K562 (cell line): ENCODE data around the gene ANKRD65. TPM values are rescaled to one million over a fixed set of nuclear protein-coding genes. Genes with fewer than 3 reads are reported as not detected.

Source experiments
- BDP1 ChIP-seq: IDR thresholded peaks from 3 replicates; pipeline ENCODE4 v1.6.1; 2011; ENCODE audit not compliant: insufficient read length, insufficient read depth
- ESRRA ChIP-seq: fragments of 450-650 bp; IDR thresholded peaks from 2 replicates; pipeline ENCODE4 v1.6.1; 2014; ENCODE audit warnings: low read depth, mild to moderate bottlenecking, moderate library complexity, borderline replicate concordance
- FIP1L1 ChIP-seq: fragments of 200-400 bp; formaldehyde crosslinking; IDR thresholded peaks from 2 replicates; pipeline ENCODE4 v1.6.1; 2018; ENCODE audit warnings: mild to moderate bottlenecking, low read depth, low read length; ENCODE audit not compliant: poor library complexity, severe bottlenecking
- FOXJ3 ChIP-seq: sonication (generic); formaldehyde crosslinking; IDR thresholded peaks from 2 replicates; pipeline ENCODE4 v1.4.0; 2020; ENCODE audit warnings: mild to moderate bottlenecking, missing genetic modification reagents
- GATA2 ChIP-seq: sonication (generic); formaldehyde crosslinking; IDR thresholded peaks from 2 replicates; pipeline ENCODE4 v1.4.0; 2020; ENCODE audit warnings: mild to moderate bottlenecking, missing genetic modification reagents
- HNRNPH1 ChIP-seq: fragments of 200-400 bp; formaldehyde crosslinking; optimal IDR thresholded peaks from 2 replicates; pipeline ENCODE3; 2017; ENCODE audit warnings: low read depth, mild to moderate bottlenecking, low read length, moderate library complexity
- JUN ChIP-seq, 2 experiments: sonication (generic) in 1 of 2; formaldehyde crosslinking in 1 of 2; IDR thresholded peaks; 2 replicates each; pipeline versions ENCODE4 v1.6.1 to v1.8.0; 2012 to 2022; ENCODE audit warnings: borderline replicate concordance in 2 of 2, mild to moderate bottlenecking in 2 of 2, improper control_type of control experiment in 1 of 2, low read depth in 1 of 2, low read length in 1 of 2, missing genetic modification reagents in 1 of 2
- MXI1 ChIP-seq: IDR thresholded peaks from 2 replicates; pipeline ENCODE4 v1.6.1; 2011; ENCODE audit warnings: low read depth, mild to moderate bottlenecking, improper control_type of control experiment, low read length
- PURB ChIP-seq: sonication (generic); formaldehyde crosslinking; IDR thresholded peaks from 2 replicates; pipeline ENCODE4 v1.9.0; 2021; ENCODE audit warnings: low read depth, mild to moderate bottlenecking, missing genetic modification reagents
- RFX7 ChIP-seq: fragments of 250-450 bp; sonication (Bioruptor Pico); IDR thresholded peaks from 2 replicates; pipeline ENCODE4 v1.5.1; 2021; ENCODE audit warnings: mild to moderate bottlenecking
- SETDB1 ChIP-seq: IDR thresholded peaks from one replicate; pipeline ENCODE4 v1.6.1; 2012; ENCODE audit warnings: low read length, control low read depth, inconsistent platforms
- TAF15 ChIP-seq: fragments of 200-400 bp; formaldehyde crosslinking; IDR thresholded peaks from 2 replicates; pipeline ENCODE4 v1.6.1; 2017; ENCODE audit warnings: mild to moderate bottlenecking, low read depth, low read length, moderate library complexity
- TARDBP ChIP-seq: fragments of 450-650 bp; IDR thresholded peaks from 2 replicates; pipeline ENCODE4 v1.6.1; 2016
- TCF3 ChIP-seq: sonication (generic); formaldehyde crosslinking; IDR thresholded peaks from 2 replicates; pipeline ENCODE4 v1.4.0; 2020; ENCODE audit warnings: mild to moderate bottlenecking, missing genetic modification reagents
- ZBTB17 ChIP-seq: fragments of 450-650 bp; formaldehyde crosslinking; IDR thresholded peaks from 2 replicates; pipeline ENCODE4 v1.4.0; 2020; ENCODE audit warnings: mild to moderate bottlenecking
- ZNF121 ChIP-seq: sonication (generic); formaldehyde crosslinking; conservative IDR thresholded peaks from 2 replicates; pipeline ENCODE4 v1.8.0; 2022; ENCODE audit warnings: missing genetic modification reagents
- ZNF3 ChIP-seq: fragments of 250-450 bp; sonication (Bioruptor Pico); IDR thresholded peaks from 2 replicates; pipeline ENCODE4 v1.5.0; 2021; ENCODE audit warnings: mild to moderate bottlenecking, moderate library complexity
- polyA plus RNA-seq, 8 experiments: library from polyadenylated mRNA; depleted of rRNA in 4 of 8; stranded (reverse) in 5 of 8; unstranded in 3 of 8; fragments of >200 nt; fragmentation: Nextera tagmentation in 2 of 8; fragmentation: Illumina TruSeq in 1 of 8; extraction: Ambion mirVana in 2 of 8; extraction: Trizol in 1 of 8; gene quantifications; 2 replicates each; pipeline versions ENCODE4 v1.2.1 to v1.2.3, GENCODE V29; 2011 to 2014; ENCODE audit warnings: inconsistent platforms in 1 of 8, missing spikeins in 1 of 8
- total RNA-seq, 7 experiments: library from RNA; depleted of rRNA in 6 of 7; stranded (reverse); fragments of >200 nt in 6 of 7; fragmentation: Illumina TruSeq in 2 of 7; extraction: Trizol in 2 of 7; gene quantifications; 2 replicates each; pipeline versions ENCODE4 v1.2.1 to v1.2.3, GENCODE V29; 2011 to 2021; ENCODE audit warnings: low replicate concordance in 1 of 7
- TF ChIP-seq, protein P1 (sequence below): sonication (generic); formaldehyde crosslinking; IDR thresholded peaks from 2 replicates; pipeline ENCODE4 v1.8.0; 2022; ENCODE audit warnings: mild to moderate bottlenecking, missing genetic modification reagents
- TF ChIP-seq, protein P2 (sequence below), 2 experiments: IDR thresholded peaks; 2 replicates each; pipeline ENCODE4 v1.6.1; 2011; ENCODE audit warnings: borderline replicate concordance in 1 of 2, control low read depth in 1 of 2, low read depth in 1 of 2, low read length in 1 of 2, mild to moderate bottlenecking in 1 of 2, mixed read lengths in 1 of 2, moderate library complexity in 1 of 2; ENCODE audit not compliant: insufficient read depth in 1 of 2, insufficient read length in 1 of 2, poor library complexity in 1 of 2, severe bottlenecking in 1 of 2; ENCODE audit errors: extremely low read depth in 1 of 2
- TF ChIP-seq, protein P3 (sequence below), 2 experiments: fragments of 450-650 bp in 1 of 2; IDR thresholded peaks; 2 replicates each; pipeline ENCODE4 v1.6.1; 2011 to 2017; ENCODE audit warnings: low read depth in 2 of 2, antibody characterized with exemption in 1 of 2, borderline replicate concordance in 1 of 2, low read length in 1 of 2, mild to moderate bottlenecking in 1 of 2, mixed read lengths in 1 of 2; ENCODE audit not compliant: control insufficient read depth in 1 of 2

ANKRD65 gene
- total and polyA plus RNA-seq, 9 of the 15 experiments (the other 6 are each of a cell fraction or from before 2014, with no cell fraction given): not detected

DNA sequence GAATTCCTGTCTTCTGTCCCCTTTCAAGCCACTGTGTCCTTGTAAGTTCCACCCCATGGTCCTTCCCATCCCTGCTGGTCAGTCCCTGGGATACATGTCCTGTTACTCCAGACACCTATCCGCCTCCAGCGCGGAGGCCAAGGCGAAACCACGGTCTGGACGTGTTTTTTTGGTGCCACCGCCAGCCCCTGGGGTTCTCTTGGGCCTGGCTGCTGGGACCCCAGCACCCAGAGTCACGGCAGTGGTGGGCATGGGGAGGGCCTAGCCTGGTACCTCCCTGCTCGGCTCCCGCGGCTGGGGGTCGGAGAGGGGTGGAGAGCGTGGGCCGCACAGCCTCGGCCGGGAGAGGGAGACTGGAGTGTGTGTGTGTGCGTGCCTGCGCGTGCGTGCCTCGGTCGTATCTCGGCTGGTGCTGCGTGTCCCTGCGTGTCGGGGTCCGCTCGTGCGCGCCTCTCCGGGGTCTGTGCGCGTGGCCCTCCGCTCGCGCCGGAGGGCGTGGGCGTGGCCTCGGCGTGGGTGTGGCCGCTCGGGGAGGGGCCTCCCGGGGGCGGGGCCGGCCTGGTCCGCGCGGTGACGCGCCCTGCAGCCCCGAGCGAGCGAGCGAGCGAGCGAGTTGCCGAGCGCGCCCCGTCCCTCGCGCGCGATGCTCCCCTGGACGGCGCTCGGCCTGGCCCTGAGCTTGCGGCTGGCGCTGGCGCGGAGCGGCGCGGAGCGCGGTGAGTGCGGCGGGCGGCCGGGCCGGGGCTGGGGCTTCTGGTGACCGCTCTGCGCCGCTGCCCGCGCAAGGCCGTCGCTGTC, 14.2 kb upstream of the ANKRD65 start, which contains the start of gene VWA1 (continued):
- TF ChIP-seq, protein P1, sequence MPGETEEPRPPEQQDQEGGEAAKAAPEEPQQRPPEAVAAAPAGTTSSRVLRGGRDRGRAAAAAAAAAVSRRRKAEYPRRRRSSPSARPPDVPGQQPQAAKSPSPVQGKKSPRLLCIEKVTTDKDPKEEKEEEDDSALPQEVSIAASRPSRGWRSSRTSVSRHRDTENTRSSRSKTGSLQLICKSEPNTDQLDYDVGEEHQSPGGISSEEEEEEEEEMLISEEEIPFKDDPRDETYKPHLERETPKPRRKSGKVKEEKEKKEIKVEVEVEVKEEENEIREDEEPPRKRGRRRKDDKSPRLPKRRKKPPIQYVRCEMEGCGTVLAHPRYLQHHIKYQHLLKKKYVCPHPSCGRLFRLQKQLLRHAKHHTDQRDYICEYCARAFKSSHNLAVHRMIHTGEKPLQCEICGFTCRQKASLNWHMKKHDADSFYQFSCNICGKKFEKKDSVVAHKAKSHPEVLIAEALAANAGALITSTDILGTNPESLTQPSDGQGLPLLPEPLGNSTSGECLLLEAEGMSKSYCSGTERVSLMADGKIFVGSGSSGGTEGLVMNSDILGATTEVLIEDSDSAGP: no peak
- TF ChIP-seq, protein P2, sequence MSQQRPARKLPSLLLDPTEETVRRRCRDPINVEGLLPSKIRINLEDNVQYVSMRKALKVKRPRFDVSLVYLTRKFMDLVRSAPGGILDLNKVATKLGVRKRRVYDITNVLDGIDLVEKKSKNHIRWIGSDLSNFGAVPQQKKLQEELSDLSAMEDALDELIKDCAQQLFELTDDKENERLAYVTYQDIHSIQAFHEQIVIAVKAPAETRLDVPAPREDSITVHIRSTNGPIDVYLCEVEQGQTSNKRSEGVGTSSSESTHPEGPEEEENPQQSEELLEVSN (IDR thresholded peaks at IDR 0.05; ENCODE audit: borderline replicate concordance in 1 of 2, extremely low read depth in 1 of 2, insufficient read depth in 1 of 2, insufficient read length in 1 of 2, low read depth in 1 of 2, low read length in 1 of 2, poor library complexity in 1 of 2, severe bottlenecking in 1 of 2): peak; percentile 65 to 83
- TF ChIP-seq JUN (IDR thresholded peaks at IDR 0.05; ENCODE audit: borderline replicate concordance, low read depth, low read length) (no peak), JUN (CRISPR knock-in tag; IDR thresholded peaks at IDR 0.05; ENCODE audit: borderline replicate concordance) (no peak), SETDB1 (no peak), TCF3 (CRISPR knock-in tag) (no peak), ZBTB17 (CRISPR knock-in tag) (peak; percentile 70), HNRNPH1 (no peak), GATA2 (no peak), FOXJ3 (CRISPR knock-in tag) (no peak), PURB (CRISPR knock-in tag) (no peak), RFX7 (CRISPR knock-in tag) (no peak), TAF15 (no peak), FIP1L1 (no peak), ZNF3 (no peak), ESRRA (no peak), MXI1 (no peak), ZNF121 (CRISPR knock-in tag) (no peak), TARDBP (no peak), BDP1 (no peak)
- TF ChIP-seq, protein P3, sequence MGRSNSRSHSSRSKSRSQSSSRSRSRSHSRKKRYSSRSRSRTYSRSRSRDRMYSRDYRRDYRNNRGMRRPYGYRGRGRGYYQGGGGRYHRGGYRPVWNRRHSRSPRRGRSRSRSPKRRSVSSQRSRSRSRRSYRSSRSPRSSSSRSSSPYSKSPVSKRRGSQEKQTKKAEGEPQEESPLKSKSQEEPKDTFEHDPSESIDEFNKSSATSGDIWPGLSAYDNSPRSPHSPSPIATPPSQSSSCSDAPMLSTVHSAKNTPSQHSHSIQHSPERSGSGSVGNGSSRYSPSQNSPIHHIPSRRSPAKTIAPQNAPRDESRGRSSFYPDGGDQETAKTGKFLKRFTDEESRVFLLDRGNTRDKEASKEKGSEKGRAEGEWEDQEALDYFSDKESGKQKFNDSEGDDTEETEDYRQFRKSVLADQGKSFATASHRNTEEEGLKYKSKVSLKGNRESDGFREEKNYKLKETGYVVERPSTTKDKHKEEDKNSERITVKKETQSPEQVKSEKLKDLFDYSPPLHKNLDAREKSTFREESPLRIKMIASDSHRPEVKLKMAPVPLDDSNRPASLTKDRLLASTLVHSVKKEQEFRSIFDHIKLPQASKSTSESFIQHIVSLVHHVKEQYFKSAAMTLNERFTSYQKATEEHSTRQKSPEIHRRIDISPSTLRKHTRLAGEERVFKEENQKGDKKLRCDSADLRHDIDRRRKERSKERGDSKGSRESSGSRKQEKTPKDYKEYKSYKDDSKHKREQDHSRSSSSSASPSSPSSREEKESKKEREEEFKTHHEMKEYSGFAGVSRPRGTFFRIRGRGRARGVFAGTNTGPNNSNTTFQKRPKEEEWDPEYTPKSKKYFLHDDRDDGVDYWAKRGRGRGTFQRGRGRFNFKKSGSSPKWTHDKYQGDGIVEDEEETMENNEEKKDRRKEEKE (IDR thresholded peaks at IDR 0.05; ENCODE audit: borderline replicate concordance in 1 of 2, control insufficient read depth in 1 of 2, low read depth in 2 of 2, low read length in 1 of 2): no peak
